Breast epithelium (tissue), 4 donors: Measurements from ENCODE around the gene ZNF320. TPM values are rescaled to one million over a fixed set of nuclear protein-coding genes. Genes with fewer than 3 reads are reported as not detected.
"Not testable (repeated sequence)": the region's sequence is repeated elsewhere in the genome, so short reads cannot be mapped to it uniquely, and the experiment has no call there.

Experiments
- DNase-seq, 2 donors: peaks; one replicate each; pipeline ENCODE4 v3.0.0-alpha.2; 2019; ENCODE audit warnings: low spot score in 2 of 2
- H3K27ac ChIP-seq, 2 donors: fragments of 200-600 bp; sonication (generic) in 1 of 2; one replicate each; pipeline ENCODE4 v1.5.1; 2016 to 2019; ENCODE audit warnings: mild to moderate bottlenecking in 1 of 2
- H3K27me3 ChIP-seq, 2 donors: fragments of 200-600 bp; sonication (generic) in 1 of 2; one replicate each; pipeline versions ENCODE4 v1.5.1 to v1.6.0; 2017 to 2019; ENCODE audit warnings: control low read depth in 1 of 2, mild to moderate bottlenecking in 1 of 2
- H3K36me3 ChIP-seq: fragments of 200-600 bp; one replicate; pipeline ENCODE4 v1.5.1; 2019
- H3K4me1 ChIP-seq, 2 donors: fragments of 200-600 bp; sonication (generic); one replicate each; pipeline ENCODE4 v1.5.1; 2016 to 2019; ENCODE audit warnings: control low read depth in 1 of 2
- H3K4me3 ChIP-seq, 3 donors: fragments of 200-600 bp; sonication (generic); 1 replicate in 2 of 3; 2 replicates in 1 of 3; pipeline ENCODE4 v1.5.1; 2016 to 2019; ENCODE audit warnings: mild to moderate bottlenecking in 3 of 3, moderate library complexity in 2 of 3
- H3K9me3 ChIP-seq, 2 donors: fragments of 200-600 bp; sonication (generic) in 1 of 2; one replicate each; pipeline ENCODE4 v1.5.1; 2016 to 2019; ENCODE audit warnings: control low read depth in 1 of 2
- POLR2AphosphoS5 ChIP-seq, 3 donors: sonication (generic); formaldehyde crosslinking; IDR thresholded peaks; one replicate each; pipeline ENCODE4 v1.6.1; 2017; ENCODE audit warnings: antibody characterized with exemption in 3 of 3
- intact Hi-C: fragments of 100-400 bp; cut with DNase I; formaldehyde crosslinking; loops from one replicate; pipeline ENCODE4 v1.15.1; 2023; ENCODE audit warnings: low total_unique reads
- total RNA-seq, 3 donors: library from RNA; depleted of rRNA; stranded (reverse); fragments of >200 nt; gene quantifications; one replicate each; pipeline ENCODE4 v1.1.0, GENCODE V29; 2016

The ZNF320 gene
- total RNA-seq, 3 donors from 2014 or later = 15.2 to 22.0 (median 18.4) TPM

DNA sequence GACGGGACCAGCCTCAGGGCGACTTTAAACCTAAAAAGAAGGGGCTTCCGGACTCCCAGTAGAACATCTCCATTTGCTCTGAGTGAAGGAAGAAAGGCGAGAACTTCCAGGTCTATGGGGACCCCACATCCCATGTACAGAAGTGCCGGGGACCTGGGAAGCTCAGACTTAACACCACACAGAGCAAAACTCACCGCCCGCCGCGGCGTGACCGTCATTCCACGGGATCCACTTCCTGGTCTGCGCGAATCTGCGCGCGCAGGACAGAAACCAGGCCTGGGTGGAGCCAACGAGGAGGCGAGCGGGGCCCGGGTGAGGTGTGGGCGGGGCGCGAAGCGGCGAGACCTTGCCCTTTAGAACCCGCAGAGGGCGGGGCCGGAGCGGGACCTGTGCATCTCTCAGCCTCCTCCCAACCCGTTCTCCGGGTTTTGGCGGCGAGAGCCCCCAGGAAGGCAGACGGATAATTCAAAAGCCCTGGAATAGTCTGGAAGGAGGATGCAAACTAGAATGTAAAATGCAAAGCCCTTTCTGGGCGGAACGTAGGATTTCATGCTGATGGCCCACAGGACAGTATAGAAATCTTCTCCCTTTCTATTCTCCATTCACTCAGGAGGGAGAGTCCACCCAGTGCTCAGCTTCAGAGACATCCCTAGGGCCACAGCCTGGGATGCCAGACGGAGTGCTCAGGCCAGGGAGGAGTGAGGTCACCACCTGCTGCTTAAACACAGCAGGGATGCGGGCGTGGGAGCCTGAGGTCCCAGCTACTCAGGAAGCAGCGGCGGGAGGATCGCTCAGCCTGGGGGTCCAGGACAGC is 39.9 kb downstream of the ZNF320 start, which contains the start of gene ZNF468:
TSS of gene ZNF468 (minus strand) at position 242 of the 814 bp plus-strand sequence. CDS start 3,347 bp downstream, outside the sequence.
- intact Hi-C loops, H3K27me3 ChIP-seq, H3K4me1 ChIP-seq, H3K9me3 ChIP-seq, H3K36me3 ChIP-seq: not testable (repeated sequence)
- Histone ChIP-seq H3K4me3 (peak within 1 kb of the TSS; percentile 66 to 77 (median 68)), H3K27ac (peak within 1 kb of the TSS; percentile 59 to 60)
- peak in 2 of 3 donors; percentile 29 to 58 for TF ChIP-seq POLR2AphosphoS5 (IDR thresholded peaks at IDR 0.05)
- DNase-seq = peak; percentile 56 to 79

DNA sequence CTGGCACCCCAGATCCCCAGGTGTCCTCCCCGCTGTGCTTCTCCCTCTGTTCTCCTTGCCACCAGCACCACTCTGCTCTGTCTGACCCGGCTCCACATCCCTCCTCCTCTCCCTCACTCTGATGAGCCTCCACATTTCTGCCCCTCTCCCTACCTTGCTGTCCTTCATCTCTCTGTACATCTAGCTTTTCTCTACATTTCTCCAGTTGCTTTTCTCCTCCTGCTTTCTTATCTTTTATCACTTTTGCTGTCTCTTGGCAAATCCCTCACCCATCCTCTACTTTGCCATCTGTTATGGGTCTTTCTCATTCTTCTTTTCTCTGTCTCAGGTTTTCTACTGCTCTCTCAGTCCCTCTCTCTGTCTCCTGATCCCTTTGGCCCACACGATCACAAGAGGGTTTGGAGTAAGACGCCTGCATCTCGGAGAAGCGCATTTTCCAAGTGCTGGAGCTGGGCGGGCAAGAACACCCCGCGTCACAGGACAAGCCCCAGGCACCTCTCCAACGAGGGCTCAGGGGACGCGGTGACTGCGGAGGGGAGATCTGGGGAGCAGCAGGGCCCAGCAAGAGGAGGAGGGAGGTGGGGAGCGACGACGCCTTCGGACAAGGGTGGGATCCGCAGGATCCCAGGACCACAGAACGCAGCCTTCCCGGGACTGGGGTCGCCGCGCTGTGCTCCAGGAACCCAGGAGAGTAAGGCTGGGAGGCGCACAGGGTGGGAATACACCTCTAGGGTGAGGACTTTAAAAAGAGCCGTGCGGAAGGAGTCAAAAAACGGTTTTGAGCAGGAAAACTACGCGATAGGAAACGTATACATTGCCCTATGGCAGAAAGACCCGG is 40.7 kb downstream of the ZNF320 start:
- H3K9me3 ChIP-seq, H3K27me3 ChIP-seq, H3K36me3 ChIP-seq, intact Hi-C loops, DNase-seq, H3K4me1 ChIP-seq: not testable (repeated sequence)
- peak overlapping the region; percentile 59 to 60 for H3K27ac ChIP-seq
- H3K4me3 ChIP-seq = peak overlapping the region; percentile 66 to 77 (median 68)

Other genes starting within 250 kb of the ZNF320 start
- 10 to 100 TPM; 11.8 to 23.0 (median 16.7) TPM for gene ZNF611, start 162.6 kb downstream of the ZNF320 start, total RNA-seq
- 10 to 100 TPM in 2 of 3 donors, 1 to 10 TPM in 1; 9.8 to 13.3 (median 12.4) TPM for gene ZNF600, start 110.8 kb downstream of the ZNF320 start, total RNA-seq
- gene ZNF28, start 76.0 kb downstream of the ZNF320 start, total RNA-seq = 10 to 100 TPM; 10.2 to 23.0 (median 15.7) TPM
- gene ZNF468, start 40.0 kb downstream of the ZNF320 start, total RNA-seq = 10 to 100 TPM; 14.9 to 38.2 (median 22.6) TPM
- 1 to 10 TPM; 4.5 to 10.0 (median 5.2) TPM for gene ZNF888, start 25.8 kb upstream of the ZNF320 start, total RNA-seq
- 10 to 100 TPM in 2 of 3 donors, 1 to 10 TPM in 1; 7.5 to 16.5 (median 15.1) TPM for gene ZNF816, start 65.2 kb upstream of the ZNF320 start, total RNA-seq
- not detected for gene ERVV-1, start 116.3 kb upstream of the ZNF320 start, total RNA-seq
- not detected for gene ERVV-2, start 147.1 kb upstream of the ZNF320 start, total RNA-seq
- 10 to 100 TPM; 34.9 to 87.2 (median 52.8) TPM for gene ZNF160, start 205.8 kb upstream of the ZNF320 start, total RNA-seq
- gene ZNF415, start 235.3 kb upstream of the ZNF320 start, total RNA-seq = 10 to 100 TPM in 2 of 3 donors, 1 to 10 TPM in 1; 4.3 to 17.7 (median 14.1) TPM